ENCODE data around the gene CCL13.

GRCh38 chr17:34339138-34339770, 17.0 kb upstream of the CCL13 start:
- TF ChIP-seq CTCF (IDR thresholded peaks at IDR 0.05; ENCODE audit: poor library complexity) (no peak), EZH2 (IDR thresholded peaks at IDR 0.05; ENCODE audit: borderline replicate concordance) (no peak)

Data from hepatocyte (in vitro differentiated cells).